GM12878 (cell line): ENCODE data around the gene NR1D2. TPM values are rescaled to one million over a fixed set of nuclear protein-coding genes. Genes with fewer than 3 reads are reported as not detected.

Experiments
- ATAC-seq: fragments of 200-7000 bp; cut with Tn5 transposase; 3 replicates; pipeline ENCODE4 v1.9.1; 2020; ENCODE audit warnings: mild to moderate bottlenecking, moderate library complexity
- BruUV-seq: library from RNA; stranded (reverse); fragments of 400-500 nt; replicated peaks from 2 replicates; lab custom pipeline; 2021; lab: Mats Ljungman, UMichigan
- CTCF ChIA-PET: fragments of 300-600 bp; sonication (Branson Sonifier 250); formaldehyde crosslinking; extraction: SDS; loops from one replicate; lab custom pipeline; 2021; ENCODE audit warnings: inconsistent platforms; lab: Yijun Ruan, JAX
- POLR2A ChIA-PET: fragments of 350-600 bp; formaldehyde crosslinking; extraction: SDS; loops from one replicate; lab custom pipeline; 2021; ENCODE audit warnings: inconsistent platforms; lab: Charles Lee
- RAD21 ChIA-PET: fragments of 300-600 bp; sonication (Branson Sonifier 250); formaldehyde crosslinking; loops from one replicate; lab custom pipeline; 2023; ENCODE audit warnings: antibody characterized with exemption; ENCODE audit not compliant: unreplicated experiment; lab: Charles Lee
- SMC1A ChIA-PET: fragments of 300-600 bp; sonication (Branson Sonifier 250); formaldehyde crosslinking; loops from one replicate; lab custom pipeline; 2023; ENCODE audit not compliant: unreplicated experiment, uncharacterized antibody; lab: Charles Lee
- DNase-seq: peaks from one replicate; pipeline ENCODE4 v3.0.0-alpha.2; 2011; ENCODE audit warnings: low read depth, low spot score
- FAIRE-seq: peaks from 3 replicates; lab custom pipeline; 2011; peaks lifted over from hg19 to GRCh38; lab: Jason Lieb, UNC
- H2AFZ ChIP-seq: 2 replicates; pipeline ENCODE4 v1.6.0; 2011; ENCODE audit warnings: low read depth, low read length, control low read depth; ENCODE audit not compliant: control insufficient read depth
- H3K27ac ChIP-seq: 2 replicates; pipeline ENCODE4 v1.5.1; 2011; ENCODE audit warnings: control low read depth; ENCODE audit not compliant: control insufficient read depth, insufficient read depth
- H3K27me3 ChIP-seq, 2 experiments: replicated peaks in 1 of 2; 2 replicates each; pipeline versions ENCODE4 v1.6.0 to v1.6.1; 2011; ENCODE audit warnings: low read length in 1 of 2; ENCODE audit not compliant: control insufficient read depth in 2 of 2, insufficient read depth in 2 of 2
- H3K36me3 ChIP-seq, 2 experiments: 2 replicates each; pipeline ENCODE4 v1.5.1; 2011; ENCODE audit warnings: low read length in 1 of 2; ENCODE audit not compliant: control insufficient read depth in 2 of 2, insufficient read depth in 2 of 2
- H3K4me1 ChIP-seq: 2 replicates; pipeline ENCODE4 v1.6.1; 2011; ENCODE audit warnings: mild to moderate bottlenecking, low read length, moderate library complexity, mixed read lengths; ENCODE audit not compliant: control insufficient read depth, insufficient read depth
- H3K4me2 ChIP-seq: 2 replicates; pipeline ENCODE4 v1.6.0; 2011; ENCODE audit warnings: control low read depth; ENCODE audit not compliant: control insufficient read depth, insufficient read depth
- H3K4me3 ChIP-seq: fragments of 200-600 bp; sonication (generic); 2 replicates; pipeline ENCODE4 v1.5.1; 2016
- H3K79me2 ChIP-seq: 2 replicates; pipeline ENCODE4 v1.6.0; 2011; ENCODE audit warnings: low read length; ENCODE audit not compliant: control insufficient read depth, insufficient read depth
- H3K9ac ChIP-seq: 2 replicates; pipeline ENCODE4 v1.8.0; 2011; ENCODE audit warnings: low read length, control low read depth, mixed read lengths; ENCODE audit not compliant: control insufficient read depth, insufficient read depth
- H3K9me3 ChIP-seq: replicated peaks from 3 replicates; pipeline ENCODE4 v1.5.1; 2011; ENCODE audit warnings: mild to moderate bottlenecking, low read length; ENCODE audit not compliant: control insufficient read depth, insufficient read depth
- H4K20me1 ChIP-seq: 2 replicates; pipeline ENCODE4 v1.6.0; 2011; ENCODE audit not compliant: control insufficient read depth, insufficient read depth
- CHD1 ChIP-seq: IDR thresholded peaks from 2 replicates; pipeline ENCODE4 v1.6.1; 2012; ENCODE audit warnings: low read depth, low read length, improper control_type of control experiment
- DPF2 ChIP-seq: fragments of 450-650 bp; IDR thresholded peaks from 2 replicates; pipeline ENCODE4 v1.6.1; 2017; ENCODE audit warnings: mild to moderate bottlenecking
- E4F1 ChIP-seq: fragments of 450-650 bp; IDR thresholded peaks from 2 replicates; pipeline ENCODE4 v1.6.1; 2018; ENCODE audit warnings: borderline replicate concordance, mild to moderate bottlenecking; ENCODE audit not compliant: partially characterized antibody
- FOXM1 ChIP-seq: IDR thresholded peaks from 2 replicates; pipeline ENCODE4 v1.6.1; 2012; ENCODE audit warnings: low read depth, mild to moderate bottlenecking, inconsistent platforms, low read length, moderate library complexity
- HCFC1 ChIP-seq: fragments of 150-350 bp; IDR thresholded peaks from 2 replicates; pipeline ENCODE4 v1.6.1; 2014; ENCODE audit warnings: low read length
- IKZF2 ChIP-seq, 2 experiments: fragments of 450-650 bp; IDR thresholded peaks; 2 replicates each; pipeline ENCODE4 v1.6.1; 2017; ENCODE audit warnings: mild to moderate bottlenecking in 2 of 2, moderate library complexity in 2 of 2
- MAX ChIP-seq: IDR thresholded peaks from 2 replicates; pipeline ENCODE4 v1.6.1; 2012; ENCODE audit warnings: low read depth, low read length, improper control_type of control experiment
- NR2C1 ChIP-seq: fragments of 450-650 bp; IDR thresholded peaks from 2 replicates; pipeline ENCODE4 v1.6.1; 2017; ENCODE audit warnings: antibody characterized with exemption, mild to moderate bottlenecking, moderate library complexity
- POU2F2 ChIP-seq: IDR thresholded peaks from 3 replicates; pipeline ENCODE4 v1.6.1; 2011; ENCODE audit warnings: low read depth, mild to moderate bottlenecking, low read length, borderline replicate concordance
- SMARCA5 ChIP-seq: fragments of 450-650 bp; IDR thresholded peaks from 2 replicates; pipeline ENCODE4 v1.6.1; 2017; ENCODE audit warnings: mild to moderate bottlenecking
- SREBF1 ChIP-seq: IDR thresholded peaks from 2 replicates; pipeline ENCODE4 v1.6.1; 2012; ENCODE audit warnings: mild to moderate bottlenecking, low read length
- STAT3 ChIP-seq: IDR thresholded peaks from 2 replicates; pipeline ENCODE4 v1.6.1; 2011; ENCODE audit warnings: low read depth, low read length, improper control_type of control experiment
- TCF7 ChIP-seq: IDR thresholded peaks from 2 replicates; pipeline ENCODE4 v1.6.1; 2014; ENCODE audit warnings: antibody characterized with exemption, borderline replicate concordance
- ZNF274 ChIP-seq: IDR thresholded peaks from one replicate; pipeline ENCODE4 v1.8.0; 2011; ENCODE audit not compliant: insufficient read length, insufficient read depth
- ZNF687 ChIP-seq: fragments of 450-650 bp; IDR thresholded peaks from 2 replicates; pipeline ENCODE4 v1.6.1; 2017; ENCODE audit warnings: mild to moderate bottlenecking, moderate library complexity
- WGBS: methylation state at CpG from one replicate; pipeline ENCODE4 v1.1.6; 2016; ENCODE audit warnings: low lambda C conversion rate; ENCODE audit not compliant: insufficient replicate concordance, insufficient coverage; ENCODE audit errors: missing lambda C conversion rate; 5-methylcytosine and 5-hydroxymethylcytosine counted together
- in situ Hi-C: fragments of 300-500 bp; cut with MboI; formaldehyde crosslinking; loops from 9 replicates; pipeline ENCODE4 v1.14.3; 2018; ENCODE audit warnings: mixed read lengths
- intact Hi-C: fragments of 100-400 bp; cut with micrococcal nuclease; formaldehyde crosslinking; loops from one replicate; pipeline ENCODE4 v1.14.2; 2022; ENCODE audit not compliant: unreplicated experiment
- polyA plus RNA-seq, 11 experiments: library from polyadenylated mRNA; depleted of rRNA in 4 of 11; unstranded in 6 of 11; stranded (reverse) in 5 of 11; fragments of >200 nt; fragmentation: Nextera tagmentation in 4 of 11; fragmentation: Illumina TruSeq in 1 of 11; extraction: Ambion mirVana in 4 of 11; extraction: Trizol in 1 of 11; gene quantifications; 1 replicate in 1 of 11; 2 replicates in 10 of 11; pipeline versions ENCODE4 v1.2.1 to v1.2.3, GENCODE V29; 2011 to 2016; ENCODE audit warnings: inconsistent platforms in 2 of 11, missing spikeins in 2 of 11, low read depth in 1 of 11
- total RNA-seq, 4 experiments: library from RNA; depleted of rRNA in 3 of 4; stranded (reverse); fragments of >200 nt in 3 of 4; fragmentation: Illumina TruSeq in 1 of 4; extraction: Trizol in 1 of 4; gene quantifications; 2 replicates each; pipeline versions ENCODE4 v1.2.1 to v1.2.3, GENCODE V29; 2013 to 2021

NR1D2 gene
- total and polyA plus RNA-seq, 10 of the 15 experiments (the other 5 are each of a cell fraction or from before 2014, with no cell fraction given) = 0.67 to 5.3 (median 2.6) TPM

- TF ChIP-seq SREBF1 (no peak), SMARCA5 (no peak), E4F1 (no peak), CHD1 (no peak), POU2F2 (peak; percentile 53; the same call in 1 of the 3 replicates), STAT3 (no peak), FOXM1 (peak; percentile 25; the same call in 1 of the 2 replicates), TCF7 (no peak)
- TF ChIP-seq, all 136 proteins: peak for 7
These were observed 24.0 kb upstream of the NR1D2 start (continued) for GRCh38 chr3:23921052-23921511.

GRCh38 chr3:23923786-23924185 is 21.3 kb upstream of the NR1D2 start:
- SMC1A ChIA-PET = interaction anchor here (1.2 to 1.3 kb wide), 4 partner anchors 9 to 27 kb away, joined by 3 to 5 read pairs (median 4); no protein-coding TSS in a partner anchor
- intact Hi-C loops (no loop called here), in situ Hi-C loops (no loop called here)
- no peaks in the 10 kb centered on the region for H3K9me3 ChIP-seq
- 75% methylated on average over 2 of the region's 2 CpGs for WGBS
- H3K4me3 ChIP-seq = no peak overlapping the region
- no peak overlapping the region for H3K9ac ChIP-seq
- no TSS peak for BruUV-seq
- no peak for DNase-seq
- RAD21 ChIA-PET = interaction anchor here (1.2 to 1.9 kb wide), 2 partner anchors 35 to 56 kb away, joined by 3 to 6 read pairs; no protein-coding TSS in a partner anchor
- CTCF ChIA-PET = interaction anchor here (1.0 to 2.5 kb wide), 6 partner anchors 8 to 164 kb away, joined by 3 to 8 read pairs (median 4); no protein-coding TSS in a partner anchor
- H3K27me3 ChIP-seq = no peaks in the 10 kb centered on the region
- H4K20me1 ChIP-seq = no peaks in the 10 kb centered on the region; the same call in 1 of the 2 replicates
- H2AFZ ChIP-seq = no peak overlapping the region
- POLR2A ChIA-PET = interaction anchor here (1.1 to 1.2 kb wide), 2 partner anchors 16 to 93 kb away, joined by 3 to 4 read pairs; no protein-coding TSS in a partner anchor
- TF ChIP-seq NR2C1 (no peak), IKZF2 (IDR thresholded peaks at IDR 0.05) (no peak), ZNF274 (no peak), DPF2 (no peak), HCFC1 (no peak), MAX (no peak), ZNF687 (no peak)
- FAIRE-seq = no peak
- peaks cover 0 to 19% of the 10 kb centered on the region in 2 experiments; a peak in 2 of 4 replicates for H3K36me3 ChIP-seq
- H3K79me2 ChIP-seq = peaks cover 8% of the 10 kb centered on the region
- H3K4me1 ChIP-seq = no peaks in the 10 kb centered on the region; the same call in 1 of the 2 replicates
- no peak for ATAC-seq
- H3K4me2 ChIP-seq = no peak overlapping the region
- no peak overlapping the region for H3K27ac ChIP-seq
